HG03354 (cell line): Measurements from ENCODE around the gene CNPY4.

Experiments
- ATAC-seq: cut with Tn5 transposase; IDR thresholded peaks from one replicate; pipeline ENCODE4 v1.9.1; 2021; ENCODE audit warnings: mild to moderate bottlenecking; ENCODE audit not compliant: unreplicated experiment, poor library complexity, severe bottlenecking

CNPY4 gene, protein sequence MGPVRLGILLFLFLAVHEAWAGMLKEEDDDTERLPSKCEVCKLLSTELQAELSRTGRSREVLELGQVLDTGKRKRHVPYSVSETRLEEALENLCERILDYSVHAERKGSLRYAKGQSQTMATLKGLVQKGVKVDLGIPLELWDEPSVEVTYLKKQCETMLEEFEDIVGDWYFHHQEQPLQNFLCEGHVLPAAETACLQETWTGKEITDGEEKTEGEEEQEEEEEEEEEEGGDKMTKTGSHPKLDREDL

DNA sequence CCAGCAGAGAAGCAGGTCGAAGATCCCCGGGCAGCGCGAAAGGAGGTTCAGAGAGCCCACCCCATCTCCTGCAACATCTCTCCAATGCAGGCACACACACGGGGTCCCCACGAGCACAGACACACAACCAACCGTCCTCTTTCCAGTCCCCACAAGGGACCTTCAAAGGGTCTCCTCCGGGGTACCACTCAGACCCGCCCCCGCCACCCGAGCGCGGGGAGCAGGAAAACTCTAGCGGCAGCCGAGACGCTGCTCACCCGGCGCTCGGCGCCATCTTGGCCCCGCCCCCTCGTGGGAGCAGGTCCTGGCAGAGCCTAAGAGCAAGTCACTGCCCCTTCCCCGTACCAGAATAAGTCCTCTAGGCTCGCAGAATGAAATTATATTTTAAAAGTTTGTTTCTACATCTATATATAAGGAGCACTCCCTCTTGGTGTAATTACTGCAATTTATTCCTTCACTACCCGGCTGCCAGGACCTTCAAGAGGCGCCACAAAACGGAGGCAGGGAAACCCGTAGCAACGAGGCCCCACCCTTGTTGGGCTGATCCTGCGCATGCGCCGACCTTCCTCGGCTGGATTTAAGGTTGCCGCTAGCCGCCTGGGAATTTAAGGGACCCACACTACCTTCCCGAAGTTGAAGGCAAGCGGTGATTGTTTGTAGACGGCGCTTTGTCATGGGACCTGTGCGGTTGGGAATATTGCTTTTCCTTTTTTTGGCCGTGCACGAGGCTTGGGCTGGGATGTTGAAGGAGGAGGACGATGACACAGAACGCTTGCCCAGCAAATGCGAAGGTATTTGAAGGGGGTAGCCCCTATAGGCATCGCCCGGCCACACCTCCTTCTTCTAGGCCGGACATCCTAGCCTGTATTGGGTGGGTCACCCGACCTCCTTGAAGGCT lies at the start of gene CNPY4, which contains the start of gene TAF6:
TSS of gene CNPY4 (plus strand) at position 563 of the 898 bp plus-strand sequence. CDS start at position 674, 111 bp downstream.
TSS of gene TAF6 (minus strand) at position 287 of the 898 bp plus-strand sequence. CDS start 5,149 bp downstream, outside the sequence.
- ATAC-seq = peak; percentile 73

DNA sequence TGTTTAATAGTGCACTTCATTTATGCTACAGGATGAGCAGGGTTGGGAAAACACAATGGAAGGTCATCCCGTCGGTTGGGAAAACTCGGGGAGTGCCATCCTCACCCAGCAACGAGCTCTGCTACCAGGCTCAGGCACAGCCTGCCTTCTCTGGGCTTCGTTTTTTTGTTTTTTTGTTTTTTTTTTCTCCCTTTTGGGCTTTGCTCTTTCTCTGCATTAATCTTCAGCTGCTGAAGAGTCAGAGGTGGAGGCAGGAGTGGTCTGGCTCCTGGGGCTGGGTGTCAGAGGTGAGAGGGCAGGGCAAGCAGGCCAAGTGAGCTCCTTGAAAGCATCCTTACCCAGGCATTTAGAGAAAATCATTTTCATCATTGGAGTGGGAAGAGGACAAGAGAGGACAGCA lies 49.4 kb upstream of the CNPY4 start:
- no peak for ATAC-seq

DNA sequence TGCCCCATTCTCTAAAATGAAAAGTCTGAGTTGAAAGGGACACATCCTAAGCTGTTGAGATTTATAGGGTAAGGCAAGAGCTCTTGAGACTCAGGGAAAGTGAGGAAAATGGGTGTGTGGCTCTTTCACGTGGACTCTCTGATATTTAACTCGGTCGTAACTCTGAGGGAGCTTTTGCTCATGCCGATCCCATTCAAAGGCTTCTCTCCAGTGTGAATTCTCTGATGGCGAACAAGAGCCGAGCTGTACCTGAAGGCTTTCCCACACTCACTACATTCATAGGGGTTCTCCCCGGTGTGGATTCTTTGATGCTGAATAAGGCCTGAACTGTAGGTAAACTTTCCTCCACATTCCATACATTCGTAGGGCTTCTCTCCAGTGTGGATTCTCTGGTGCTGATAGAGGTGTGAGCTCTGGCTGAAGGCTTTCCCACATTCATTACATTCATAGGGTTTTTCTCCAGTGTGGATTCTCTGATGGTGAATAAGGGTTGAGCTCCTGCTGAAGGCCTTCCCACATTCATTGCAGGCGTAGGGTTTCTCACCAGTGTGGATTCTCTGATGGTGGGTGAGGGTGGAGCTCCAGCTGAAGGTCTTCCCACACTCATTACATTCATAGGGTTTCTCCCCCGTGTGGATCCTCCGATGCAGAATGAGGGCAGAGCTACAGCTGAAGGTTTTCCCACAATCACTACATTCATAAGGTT lies 48.3 kb upstream of the CNPY4 start:
- no peak for ATAC-seq

DNA sequence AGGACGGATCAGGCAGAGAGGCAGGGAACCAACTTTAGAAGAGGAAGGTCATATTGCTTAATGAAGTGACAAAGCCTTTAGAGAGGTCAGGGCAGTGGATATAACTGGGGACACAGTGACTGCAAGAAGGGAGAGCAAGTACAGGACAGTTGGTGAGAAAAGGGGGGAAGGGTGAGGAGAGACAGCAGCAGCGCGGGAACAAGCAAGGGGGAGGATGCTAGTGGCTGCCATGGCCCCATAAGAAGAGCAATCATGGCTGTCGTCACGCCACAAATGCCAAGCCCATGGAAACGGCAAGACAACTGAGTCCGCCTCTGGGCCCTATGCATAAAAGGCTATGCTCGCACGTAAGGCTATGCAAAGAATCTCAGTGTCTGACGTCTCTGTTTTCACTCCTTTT lies 47.0 kb upstream of the CNPY4 start:
- no peak for ATAC-seq

DNA sequence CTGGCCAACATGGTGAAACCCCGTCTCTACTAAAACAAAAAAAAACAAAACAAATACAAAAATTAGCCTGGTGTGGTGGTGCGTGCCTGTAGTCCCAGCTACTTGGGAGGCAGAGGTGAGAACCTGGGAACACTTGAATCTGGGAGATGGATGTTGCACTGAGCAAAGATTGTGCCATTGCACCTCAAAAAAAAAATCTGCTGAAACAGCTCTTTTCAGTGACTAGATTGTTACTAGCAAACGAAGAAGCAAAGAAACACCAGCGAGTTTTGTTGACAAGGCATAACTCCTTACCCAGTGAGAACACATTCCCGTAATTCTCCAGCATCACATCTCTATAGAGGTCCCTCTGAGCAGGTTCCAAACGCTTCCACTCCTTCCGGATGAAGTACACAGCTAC lies 44.6 kb upstream of the CNPY4 start:
- ATAC-seq = no peak

DNA sequence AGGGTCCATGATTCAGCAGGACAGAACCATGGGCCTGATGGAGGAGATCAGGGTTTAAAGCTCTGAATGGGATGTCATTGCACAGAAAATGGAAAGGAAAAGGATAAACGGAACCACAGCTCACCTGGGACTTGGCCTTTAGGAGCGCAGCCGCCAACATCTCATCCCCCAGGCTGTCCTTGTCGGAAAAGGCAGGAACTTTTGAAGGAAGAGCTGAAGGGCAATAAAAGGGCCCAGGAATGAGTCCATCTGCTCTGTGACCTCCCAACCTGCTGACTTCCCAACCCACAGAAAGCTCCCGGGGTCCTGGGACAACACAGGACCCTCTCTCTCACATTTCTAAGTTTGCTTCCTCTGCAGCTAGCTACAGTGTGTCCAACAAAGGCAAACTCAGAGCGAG lies 44.0 kb upstream of the CNPY4 start:
- no peak for ATAC-seq

DNA sequence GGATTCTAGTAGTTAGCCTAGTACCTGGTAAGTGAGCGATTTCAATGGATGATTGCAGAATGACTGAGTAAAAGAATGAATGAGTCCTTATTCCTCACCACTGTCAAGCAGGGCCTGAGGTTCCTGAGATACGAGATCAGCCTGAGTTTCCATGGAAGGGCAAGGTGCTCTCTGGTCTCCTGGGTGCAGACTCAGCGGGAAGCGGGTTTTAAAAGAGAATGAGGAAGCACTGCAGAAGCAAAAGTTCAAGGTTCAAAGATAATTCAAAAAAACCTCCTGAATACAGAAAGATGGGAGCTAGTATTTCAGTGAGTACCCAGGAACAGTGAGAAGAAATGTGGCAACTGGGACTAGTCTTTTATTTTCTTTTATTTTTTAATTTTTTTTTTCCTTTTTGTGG lies 42.2 kb upstream of the CNPY4 start:
- no peak for ATAC-seq

DNA sequence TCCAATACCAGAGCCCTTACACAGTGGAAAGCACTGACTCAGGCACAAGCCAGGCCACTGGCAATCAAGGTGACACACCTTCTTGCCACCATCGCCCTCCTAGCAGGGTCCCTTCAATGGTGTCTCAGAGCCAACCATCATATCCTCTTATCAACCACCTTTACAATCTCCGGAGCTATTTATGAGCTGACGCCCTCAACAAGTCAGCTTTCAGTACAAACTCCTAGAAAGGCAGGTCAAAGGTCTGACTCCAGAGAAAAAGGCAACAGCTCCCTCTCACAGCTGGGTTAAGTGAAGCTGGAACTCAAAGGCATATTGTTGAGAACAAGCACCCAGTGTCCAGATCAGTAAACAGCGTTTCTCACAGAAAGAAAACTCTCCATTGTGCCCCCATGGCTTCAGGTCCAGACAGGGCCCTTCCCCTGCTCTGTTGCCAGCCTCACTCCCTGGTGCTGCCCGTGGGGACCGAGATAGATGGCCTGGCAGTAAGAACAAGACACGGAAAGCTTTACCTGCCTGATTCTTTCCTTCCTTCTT lies 40.3 kb upstream of the CNPY4 start:
- no peak for ATAC-seq

DNA sequence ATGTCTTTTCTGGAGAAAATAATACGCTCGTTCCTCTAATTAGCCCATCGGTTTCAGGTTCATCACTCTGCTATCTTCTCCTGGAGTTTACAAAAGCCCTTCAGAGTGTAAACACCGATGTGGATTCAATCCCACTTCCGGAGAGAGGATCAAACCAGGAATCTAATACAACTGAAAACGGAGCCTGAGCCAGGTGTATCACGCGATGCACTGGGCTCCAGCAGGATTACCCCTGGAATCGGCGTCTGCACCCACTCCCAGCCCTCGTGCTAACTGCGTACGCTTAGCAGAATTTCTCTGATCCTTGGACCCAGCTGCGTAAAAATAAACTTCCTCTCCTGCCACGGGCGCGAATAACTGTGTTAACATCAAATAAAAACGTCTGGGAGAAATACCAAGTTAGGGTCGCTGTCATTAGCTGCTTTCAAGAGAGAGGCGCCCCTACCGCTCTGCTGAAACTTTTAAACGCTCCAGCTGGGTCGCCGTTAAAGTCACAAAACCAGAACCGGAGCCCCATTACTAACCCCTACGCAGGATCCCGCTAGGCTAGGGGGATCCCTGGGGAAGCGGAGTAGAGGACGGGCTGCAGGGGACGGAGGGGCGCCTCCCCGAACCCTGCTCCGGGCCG lies 38.4 kb upstream of the CNPY4 start:
- no peak for ATAC-seq

DNA sequence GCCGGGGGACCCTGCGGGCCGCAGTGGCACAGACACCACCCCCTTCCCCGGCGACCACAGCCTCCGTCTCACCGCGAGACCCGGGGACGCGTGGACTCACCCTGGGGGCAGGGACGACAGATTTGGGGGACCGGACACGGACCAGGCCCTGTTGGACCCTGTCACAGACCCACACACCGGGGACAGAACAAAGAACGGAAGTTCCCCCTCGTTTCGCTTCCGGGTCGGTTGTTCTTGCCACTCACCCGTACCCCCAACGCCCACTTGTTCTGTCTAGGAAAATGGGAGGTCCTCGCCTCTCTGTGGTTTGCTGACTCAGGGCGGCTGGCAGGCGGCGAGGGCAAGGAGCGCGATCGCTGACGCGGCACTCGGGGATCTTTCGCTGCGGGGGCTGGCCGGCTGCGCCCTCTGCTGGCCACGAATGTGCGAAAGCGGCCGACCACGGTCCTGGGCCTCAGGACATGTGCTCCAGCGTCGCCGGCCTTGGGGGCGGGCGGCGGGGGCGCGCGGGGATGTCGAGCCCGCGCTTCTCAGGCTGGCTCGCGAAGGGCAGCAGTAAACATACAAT lies 37.8 kb upstream of the CNPY4 start, which contains the start of gene ZNF3:
TSS of gene ZNF3 (minus strand) at position 189 of the 568 bp plus-strand sequence. CDS start 4,366 bp downstream, outside the sequence.
- peak; percentile 87 for ATAC-seq

DNA sequence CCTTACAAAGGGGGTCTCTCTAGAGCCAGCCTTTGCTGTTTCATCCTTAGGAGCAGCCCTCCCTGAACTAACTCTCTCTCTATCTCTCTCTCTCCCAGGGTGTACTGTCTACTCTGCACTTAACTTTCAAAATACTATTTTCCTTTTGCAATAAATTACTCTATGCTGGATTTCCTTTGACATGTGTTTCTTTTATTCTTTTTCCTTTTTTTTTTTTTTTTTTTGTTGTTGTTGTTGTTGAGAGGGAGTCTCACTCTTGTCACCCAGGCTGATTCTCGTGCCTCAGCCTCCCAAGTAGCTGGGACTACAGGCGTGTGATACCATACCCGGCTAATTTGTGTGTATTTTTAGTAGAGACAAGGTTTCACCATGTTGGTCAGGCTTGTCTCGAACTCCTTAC lies 36.5 kb upstream of the CNPY4 start:
- no peak for ATAC-seq

DNA sequence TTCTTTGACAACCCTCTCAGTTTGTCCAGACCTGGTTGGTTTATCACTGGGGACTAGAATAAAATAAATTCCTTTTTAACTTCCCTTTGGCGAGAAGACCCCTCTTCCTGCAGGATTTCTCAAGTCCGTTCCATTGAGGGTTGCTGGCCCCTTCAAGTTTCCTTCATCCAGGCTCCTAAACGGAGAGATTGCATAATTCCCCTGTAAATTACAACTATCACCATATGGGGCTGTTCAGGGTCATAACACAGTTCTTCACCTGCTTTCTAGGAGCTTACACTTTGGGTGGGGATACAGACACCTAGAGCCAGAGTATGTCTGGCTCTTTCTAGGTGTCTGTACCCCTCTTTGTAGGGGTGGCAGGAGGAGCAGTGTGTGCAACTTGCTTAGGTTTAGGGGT lies 33.9 kb upstream of the CNPY4 start:
- ATAC-seq = no peak

DNA sequence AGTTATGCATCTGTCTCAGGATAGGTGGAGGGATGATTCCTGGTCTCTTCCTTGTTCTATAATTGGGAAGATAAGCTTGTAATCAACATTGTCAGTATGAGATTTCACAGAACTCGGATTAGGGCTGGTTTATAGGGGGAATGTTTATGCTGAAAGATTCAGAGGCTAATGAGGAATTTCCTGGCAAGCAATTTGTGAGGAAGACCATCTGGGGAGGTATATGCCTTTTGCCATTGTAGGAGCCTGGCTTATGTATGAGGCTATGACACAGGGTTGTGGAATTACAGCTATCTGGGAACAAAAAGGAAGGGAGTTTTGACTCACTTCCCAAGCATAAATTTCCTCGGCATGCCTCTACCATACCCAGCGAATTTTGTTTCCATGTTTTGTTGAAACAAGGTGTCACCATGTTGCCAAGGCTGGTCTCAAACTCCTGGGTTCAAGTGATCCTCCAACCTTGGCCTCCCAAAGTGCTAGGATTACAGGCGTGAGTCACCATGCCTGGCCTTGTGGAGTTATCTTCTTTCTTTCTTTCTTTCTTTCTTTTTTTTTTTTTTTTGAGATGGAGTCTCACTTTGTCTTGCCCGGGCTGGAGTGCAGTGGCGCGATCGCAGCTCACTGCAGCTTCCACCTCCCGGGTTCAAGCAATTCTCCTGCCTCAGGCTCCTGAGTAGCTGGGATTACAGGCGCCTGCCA lies 32.2 kb upstream of the CNPY4 start:
- ATAC-seq = no peak

DNA sequence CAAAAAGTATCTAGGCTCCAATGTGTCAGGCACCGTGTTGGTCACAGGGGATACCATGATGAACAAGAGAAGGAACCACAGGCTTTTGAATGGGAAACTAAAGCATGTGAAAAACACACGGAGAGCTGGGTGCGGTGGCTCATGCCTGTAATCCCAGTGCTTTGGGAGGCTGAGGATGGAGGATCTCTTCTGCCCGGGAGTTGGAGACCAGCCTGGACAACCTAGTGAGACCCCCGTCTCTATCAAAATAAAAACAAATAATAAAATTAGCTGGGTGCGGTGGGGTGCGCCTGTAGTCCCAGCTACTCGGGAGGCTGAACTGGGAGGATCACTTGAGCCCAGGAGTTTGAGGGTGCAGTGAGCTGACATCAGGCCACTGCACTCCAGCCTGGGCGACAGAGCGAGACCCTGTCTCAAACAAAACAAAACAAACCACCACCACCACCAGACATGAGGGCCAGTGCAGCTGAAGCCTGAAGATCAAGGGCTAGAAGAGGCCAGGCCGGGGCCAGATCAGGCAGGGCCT lies 31.3 kb upstream of the CNPY4 start:
- ATAC-seq = no peak

DNA sequence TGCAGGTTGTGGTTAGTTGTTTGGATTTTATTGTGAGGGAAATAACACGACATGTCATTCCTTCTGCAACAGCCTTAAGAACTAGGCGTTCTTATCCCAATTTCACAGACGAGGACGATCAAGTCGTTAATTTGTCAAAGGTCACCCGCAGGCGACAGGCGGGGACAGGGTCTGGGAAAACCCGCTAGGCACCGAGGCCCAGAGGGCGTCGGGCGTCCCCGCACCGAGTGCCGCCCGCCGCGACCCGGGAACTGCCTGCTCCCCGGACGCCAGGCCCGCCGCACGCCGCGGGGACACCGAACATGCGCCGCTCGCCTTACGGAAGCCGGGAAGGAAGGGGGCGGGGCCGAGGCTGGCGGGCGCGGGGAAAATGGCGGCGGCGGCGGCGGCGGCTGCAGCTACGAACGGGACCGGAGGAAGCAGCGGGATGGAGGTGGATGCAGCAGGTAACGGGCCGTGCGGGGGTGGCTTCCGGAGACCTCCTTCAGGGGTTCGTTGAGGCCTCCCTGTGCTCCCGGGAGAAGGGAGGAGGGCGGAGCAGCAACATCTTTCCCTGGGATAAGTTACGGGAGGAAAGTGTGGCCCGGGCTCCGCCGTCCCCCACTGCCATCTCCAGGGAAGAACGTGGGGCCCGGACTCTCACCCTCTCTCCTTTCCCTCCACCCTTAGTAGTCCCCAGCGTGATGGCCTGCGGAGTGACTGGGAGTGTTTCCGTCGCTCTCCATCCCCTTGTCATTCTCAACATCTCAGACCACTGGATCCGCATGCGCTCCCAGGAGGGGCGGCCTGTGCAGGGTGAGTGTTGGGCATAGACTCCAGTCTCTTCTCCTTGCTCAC lies 30.6 kb upstream of the CNPY4 start, which contains the start of gene COPS6:
TSS of gene COPS6 (plus strand) at position 349 of the 837 bp plus-strand sequence. CDS start at position 371, 22 bp downstream.
- ATAC-seq = peak; percentile 60

DNA sequence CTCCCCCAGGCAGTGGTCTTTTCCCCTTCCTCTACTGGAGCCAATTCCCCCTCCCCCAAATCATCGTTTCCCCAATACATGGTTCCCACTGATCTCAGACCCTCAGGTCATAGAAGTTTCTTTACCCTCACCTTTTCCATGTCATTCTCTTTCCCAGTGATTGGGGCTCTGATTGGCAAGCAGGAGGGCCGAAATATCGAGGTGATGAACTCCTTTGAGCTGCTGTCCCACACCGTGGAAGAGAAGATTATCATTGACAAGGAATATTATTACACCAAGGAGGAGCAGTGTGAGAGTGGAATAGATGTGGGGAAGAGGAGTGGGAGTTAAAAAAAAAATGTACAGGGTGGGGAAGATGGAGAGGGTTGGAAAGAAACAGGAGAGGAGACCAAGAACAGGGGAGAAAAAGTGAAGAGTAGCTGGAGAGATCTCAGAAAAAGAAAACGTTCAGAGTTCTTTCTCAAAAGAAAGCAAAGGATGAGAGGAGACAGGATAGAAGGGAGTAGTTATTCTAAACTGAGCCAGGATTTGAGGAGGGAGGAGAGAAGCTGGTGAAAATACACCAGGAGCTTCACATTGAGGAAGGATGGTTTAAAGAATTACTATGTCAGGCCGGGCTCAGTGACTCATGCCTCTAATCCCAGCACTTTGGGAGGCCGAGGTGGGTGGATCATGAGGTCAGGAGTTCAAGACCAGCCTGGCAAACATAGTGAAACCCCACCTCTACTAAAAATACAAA lies 29.8 kb upstream of the CNPY4 start:
- ATAC-seq = no peak
